Stimulated activated CD4-positive, alpha-beta T cell treated with anti-CD3 and anti-CD28 coated beads, Interleukin-4, amount 100 ng/mL, for 48 hours (primary cell): ENCODE data around the gene VAT1L.

Experiments used
- DNase-seq, 2 donors: peaks; one replicate each; pipeline ENCODE4 v3.0.0-alpha.2; 2020; ENCODE audit warnings: low read depth in 2 of 2

The VAT1L gene

GRCh38 chr16:77782694-77783093 is 5.7 kb upstream of the VAT1L start:
- DNase-seq, result no peak

DNA sequence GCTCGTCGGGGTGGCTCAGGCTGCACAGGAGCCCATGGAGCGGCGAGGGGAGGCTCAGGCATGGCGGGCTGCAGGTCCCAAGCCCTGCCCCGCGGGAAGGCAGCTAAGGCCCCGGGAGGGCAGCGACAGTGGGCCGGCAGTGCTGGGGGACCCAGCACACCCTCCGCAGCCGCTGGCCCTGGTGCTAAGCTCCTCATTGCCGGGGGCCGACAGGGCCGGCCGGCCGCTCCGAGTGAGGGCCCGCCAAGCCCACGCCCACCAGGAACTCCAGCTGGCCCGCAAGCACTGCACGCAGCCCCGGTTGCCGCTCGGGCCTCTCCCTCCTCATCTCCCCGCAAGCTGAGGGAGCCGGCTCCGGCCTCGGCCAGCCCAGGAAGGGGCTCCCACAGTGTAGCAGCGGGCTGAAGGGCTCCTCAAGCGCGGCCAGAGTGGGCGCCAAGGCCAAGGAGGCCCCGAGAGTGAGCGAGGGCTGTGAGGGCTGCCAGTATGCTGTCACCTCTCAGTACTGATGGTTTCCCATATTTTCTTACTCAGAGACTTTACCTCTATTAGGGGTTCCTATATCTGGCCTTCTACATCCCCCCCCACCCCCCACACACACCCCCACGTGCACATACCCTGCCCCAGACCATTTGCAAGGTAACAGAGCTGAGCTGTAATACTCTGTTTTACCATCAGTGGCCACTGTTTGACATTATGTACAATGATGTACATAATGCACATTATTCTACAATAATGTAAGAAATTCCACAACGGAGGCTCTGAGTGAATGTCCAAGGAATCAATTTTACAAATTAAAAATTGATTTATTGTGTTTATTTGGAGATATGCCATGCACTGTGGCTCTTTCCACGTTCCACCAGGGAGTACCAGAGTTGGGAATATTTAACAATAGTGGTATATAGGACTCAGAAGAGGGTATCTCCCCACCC is 3.7 kb upstream of the VAT1L start:
- DNase-seq, result no peak

DNA sequence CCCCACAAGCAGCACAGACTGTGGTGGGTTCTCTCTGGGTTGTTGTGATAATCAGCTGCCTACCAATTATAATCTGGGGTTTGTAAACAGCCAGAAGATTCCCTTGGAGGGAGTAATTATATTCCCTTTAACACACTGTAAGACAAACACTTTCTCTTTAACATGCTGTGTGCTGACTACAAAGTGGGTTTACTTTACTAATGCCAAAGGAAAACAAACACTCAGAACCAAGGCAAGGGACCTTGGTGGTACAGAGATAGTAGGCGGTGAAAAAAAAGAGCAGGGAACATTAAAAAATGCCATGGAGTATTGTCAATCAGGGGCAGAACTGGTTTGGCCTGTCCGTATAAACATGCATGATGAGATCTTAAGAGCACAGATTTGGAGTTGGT is 3.0 kb upstream of the VAT1L start:
- DNase-seq, result no peak

DNA sequence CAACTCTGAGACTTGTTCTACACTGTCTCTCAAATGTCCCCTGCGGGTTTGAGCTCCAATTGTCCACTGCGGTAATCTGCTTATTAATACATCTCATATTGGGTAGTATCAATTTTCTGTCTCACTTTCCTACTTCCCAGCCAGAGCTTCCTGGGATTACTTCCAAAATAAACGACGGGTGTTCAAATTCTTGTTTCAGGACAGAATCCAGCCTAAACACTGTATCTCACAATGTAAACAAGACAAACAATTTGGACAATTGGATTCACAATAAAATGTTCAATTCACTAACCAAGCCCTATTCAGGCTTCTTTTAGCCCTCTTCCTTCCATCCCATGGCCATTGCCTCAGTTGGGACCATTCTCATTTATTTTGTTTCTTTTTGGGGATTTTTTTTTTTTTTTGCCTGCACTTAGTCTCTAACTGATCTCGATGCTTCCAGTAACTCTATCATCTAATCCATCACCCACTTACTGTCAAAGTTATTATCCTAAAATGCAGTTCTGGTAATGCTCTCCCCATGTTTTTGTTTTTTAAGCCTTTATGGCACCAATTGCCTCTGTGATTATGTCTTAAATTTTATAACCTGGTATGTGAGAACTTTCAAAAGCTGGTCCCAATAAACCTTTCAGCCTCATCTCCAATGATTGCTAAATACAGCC is 2.0 kb upstream of the VAT1L start:
- no peak for DNase-seq

DNA sequence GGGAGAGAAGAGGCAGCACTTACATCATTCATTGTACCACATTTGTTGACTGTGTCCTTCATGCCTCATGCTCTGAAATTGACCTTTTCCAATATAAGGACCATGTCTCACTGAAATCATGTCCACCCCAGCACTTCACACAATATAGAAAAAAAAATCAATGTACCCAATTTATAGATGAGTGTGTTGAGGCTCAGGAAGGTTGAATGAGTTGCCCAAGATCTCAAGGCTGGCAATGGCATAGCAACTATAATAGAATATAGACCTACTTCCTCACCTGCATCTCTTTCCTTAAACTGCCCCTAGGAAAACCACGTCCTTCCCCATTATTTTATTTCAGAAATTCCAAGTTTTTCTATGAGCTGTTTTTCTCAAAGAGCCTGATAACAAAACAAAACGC is 912 bp upstream of the VAT1L start:
- DNase-seq, result no peak

DNA sequence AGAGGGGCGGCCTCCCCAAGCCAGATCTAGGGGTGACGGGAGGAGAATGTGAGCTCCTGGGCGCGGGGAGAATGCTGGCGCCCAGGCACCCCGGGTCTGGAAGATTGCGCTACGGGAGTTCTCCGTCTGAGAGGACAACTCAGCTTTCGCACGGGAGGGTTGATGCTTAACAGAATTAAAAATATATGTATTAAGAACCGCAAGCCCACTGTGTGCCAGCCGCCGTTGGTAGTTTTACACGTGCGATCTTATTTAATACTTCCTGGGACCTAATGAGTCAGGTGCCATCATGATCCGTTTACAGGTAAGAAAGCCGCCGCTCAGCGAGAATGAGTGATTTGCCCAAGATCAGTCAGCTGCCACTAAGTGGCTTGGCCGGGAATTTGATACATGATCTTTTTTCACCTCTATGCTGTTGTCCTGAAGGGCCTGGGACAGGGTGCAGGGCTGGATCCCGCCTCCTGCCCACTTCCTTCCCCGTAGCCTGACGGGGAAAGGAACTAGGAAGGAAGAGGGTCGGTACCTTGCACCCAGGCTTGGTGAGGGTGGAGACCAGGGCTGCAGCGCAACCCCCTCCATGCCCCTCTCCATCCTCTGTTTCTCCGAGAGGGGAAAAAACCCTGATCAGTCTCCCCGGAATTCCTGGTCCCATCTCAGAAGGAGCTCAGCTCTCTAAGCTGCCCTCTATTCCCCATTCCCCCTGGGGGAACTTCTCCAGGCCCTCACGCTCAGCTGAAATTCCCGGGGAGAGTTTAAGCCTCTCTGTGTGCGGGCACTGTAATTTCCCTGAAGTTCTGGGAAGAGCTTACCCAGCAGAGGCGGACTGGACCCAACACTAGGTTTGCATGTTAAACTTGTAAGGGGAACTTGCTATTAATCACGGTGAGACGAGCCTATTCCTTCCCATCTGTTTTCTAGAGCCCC is 983 bp downstream of the VAT1L start:
- DNase-seq, result no peak

DNA sequence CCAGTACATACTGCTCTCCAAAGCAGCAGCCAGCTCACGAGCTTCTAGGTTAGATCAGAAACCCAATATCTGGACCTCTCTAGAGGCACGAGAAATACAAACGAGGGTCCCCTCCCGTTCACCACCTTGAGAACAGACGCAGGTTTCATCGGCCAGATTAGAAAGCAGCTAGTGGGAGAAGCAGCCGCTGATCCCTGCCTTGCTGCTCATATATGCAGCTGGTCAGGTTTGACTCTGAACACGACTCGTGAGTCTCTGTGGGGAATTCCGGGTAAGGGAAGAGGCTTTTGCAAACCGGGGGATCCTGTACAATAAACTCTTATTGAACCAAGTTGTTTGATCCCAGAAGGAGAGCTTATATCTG is 1.6 kb downstream of the VAT1L start:
- DNase-seq, result no peak

GRCh38 chr16:77790912-77791311 is 2.5 kb downstream of the VAT1L start:
- no peak for DNase-seq

DNA sequence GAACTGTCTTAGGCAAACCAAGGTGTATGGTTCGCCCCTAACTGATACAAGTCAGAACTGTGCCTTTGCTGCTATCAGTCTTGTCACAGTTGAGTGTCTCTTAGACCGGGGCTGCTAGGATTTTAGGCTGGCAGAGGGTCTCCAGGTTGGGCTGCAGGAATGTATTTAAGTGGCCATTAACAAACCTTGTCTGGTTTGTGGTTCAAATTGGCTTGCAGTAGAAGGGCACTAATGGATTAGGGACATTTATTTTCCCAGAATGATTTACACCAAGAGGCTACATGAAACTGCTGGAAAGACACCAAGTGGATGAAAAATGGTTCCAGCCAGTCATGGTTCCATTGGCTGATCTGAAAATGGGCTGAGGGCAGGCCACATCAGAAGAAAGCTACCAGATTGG is 5.1 kb downstream of the VAT1L start:
- no peak for DNase-seq

- no peak for DNase-seq
Observed at GRCh38 chr16:77794586-77794985, 6.2 kb downstream of the VAT1L start.

GRCh38 chr16:77801817-77802216 is 13.5 kb downstream of the VAT1L start:
- DNase-seq, result no peak

DNA sequence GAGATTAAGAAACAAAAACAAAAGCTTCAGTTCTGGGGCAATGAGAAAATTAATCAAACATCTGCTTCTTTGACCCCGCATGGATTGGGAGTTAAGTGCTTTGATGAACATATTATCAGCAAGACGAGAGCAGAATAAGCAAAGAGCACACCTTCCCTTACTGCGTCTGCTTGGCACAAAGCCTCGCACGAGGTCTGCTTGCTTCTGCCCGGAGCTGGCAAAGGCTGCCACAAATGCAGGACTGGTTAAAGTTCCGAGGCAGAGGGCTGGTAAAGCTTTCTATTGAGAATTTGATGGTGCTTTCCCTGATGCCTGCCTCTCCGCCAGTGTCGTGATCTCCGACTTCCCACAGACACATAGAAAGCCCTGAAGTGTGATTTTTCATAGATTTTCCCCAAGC is 17.0 kb downstream of the VAT1L start:
- no peak for DNase-seq

GRCh38 chr16:77807021-77807420 is 18.7 kb downstream of the VAT1L start:
- no peak for DNase-seq

GRCh38 chr16:77812856-77813500 is 24.6 kb downstream of the VAT1L start:
- no peak for DNase-seq

- DNase-seq, result no peak
Observed at GRCh38 chr16:77816293-77816692, 27.9 kb downstream of the VAT1L start.

DNA sequence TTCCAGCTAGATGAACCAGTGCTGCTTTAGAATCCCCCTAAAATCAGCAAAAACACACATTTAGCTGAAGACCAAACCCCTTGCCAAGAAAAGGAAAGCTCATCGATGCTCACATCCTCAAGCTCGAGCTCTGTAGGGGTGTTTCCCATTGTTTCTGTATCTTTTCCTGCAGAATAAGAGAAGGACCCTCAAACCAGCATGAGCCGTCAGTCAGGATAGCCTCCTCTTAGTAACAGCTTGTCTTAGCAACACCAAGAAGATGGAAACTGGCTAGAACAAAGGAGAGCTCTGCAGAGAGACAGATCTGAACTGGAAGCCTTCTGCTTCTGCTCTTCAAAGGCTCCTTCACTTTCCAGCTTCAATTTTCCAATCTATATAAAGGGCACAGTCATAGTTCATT is 32.0 kb downstream of the VAT1L start:
- no peak for DNase-seq

DNA sequence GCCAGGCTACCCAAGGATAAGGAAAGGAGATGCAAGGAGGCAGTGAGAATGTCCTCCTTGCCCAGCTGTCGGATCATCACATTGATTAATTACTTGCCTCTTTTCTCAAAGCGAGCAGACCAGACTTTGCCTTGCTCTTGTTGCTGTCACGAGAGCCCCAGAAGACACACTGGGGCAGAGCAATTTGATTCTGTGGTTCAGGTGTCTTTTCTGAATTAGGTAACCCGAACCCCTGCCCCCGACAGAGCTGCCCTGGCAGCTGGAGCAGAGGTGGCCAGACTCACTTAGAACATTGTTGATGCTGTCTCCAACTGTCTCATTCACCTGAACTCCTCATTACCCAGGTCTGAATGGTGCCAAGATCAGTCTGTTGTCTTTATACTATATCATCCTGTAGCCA is 34.3 kb downstream of the VAT1L start:
- no peak for DNase-seq

DNA sequence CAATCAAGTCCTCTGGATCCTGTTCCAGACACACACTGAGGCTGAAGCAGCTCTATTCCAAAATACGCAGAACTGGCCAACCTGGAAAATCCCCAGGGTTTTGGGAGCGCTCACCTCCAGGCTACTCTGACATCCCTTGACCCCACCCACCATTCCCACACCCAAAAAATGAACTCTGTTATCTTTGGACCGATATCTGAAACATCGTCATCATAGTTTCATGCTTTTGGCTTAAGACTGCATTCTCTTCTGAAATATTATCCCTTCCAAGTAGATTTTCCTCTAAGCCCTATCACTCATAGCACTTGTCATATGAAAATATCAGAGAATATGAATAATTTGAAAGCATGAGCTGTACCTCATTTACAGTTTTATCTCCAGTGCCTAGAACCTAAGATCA is 34.7 kb downstream of the VAT1L start:
- no peak for DNase-seq

GRCh38 chr16:77825196-77825595 is 36.8 kb downstream of the VAT1L start:
- DNase-seq, result no peak

- DNase-seq, result no peak
Observed at GRCh38 chr16:77827032-77827431, 38.7 kb downstream of the VAT1L start.

DNA sequence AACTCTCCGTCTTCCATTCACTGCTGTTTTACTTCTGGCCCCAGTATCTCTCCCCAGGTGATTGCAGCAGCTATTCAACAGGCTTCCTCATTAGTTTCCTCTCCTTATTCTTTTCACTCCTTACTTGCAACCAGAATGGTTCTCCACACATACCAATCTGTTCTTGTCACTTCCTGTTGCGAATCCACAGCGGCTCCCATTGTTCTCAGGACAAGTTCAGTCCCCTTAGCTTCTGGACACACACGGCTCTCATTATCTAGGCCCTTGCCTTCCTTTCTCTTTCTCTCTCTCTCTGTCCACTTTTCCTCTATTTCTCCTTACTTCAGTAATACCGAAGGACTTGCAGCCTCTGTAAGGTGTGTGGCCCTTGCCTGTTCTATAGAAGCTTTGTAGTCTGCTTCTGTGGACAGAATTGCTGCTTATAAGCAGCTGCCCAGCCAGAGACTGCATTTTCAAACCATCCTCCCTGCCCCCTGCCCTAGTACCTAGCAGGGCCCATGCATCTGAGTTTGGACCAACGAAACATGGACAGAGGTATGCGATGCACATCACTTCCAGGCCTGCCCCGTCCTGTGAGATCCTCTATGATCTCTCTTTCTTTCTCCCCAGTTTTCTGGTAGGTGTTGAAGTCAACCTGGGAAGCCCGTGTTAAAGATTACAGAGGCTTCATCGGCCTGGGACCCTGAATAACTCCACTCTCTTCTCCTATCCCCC is 45.7 kb downstream of the VAT1L start:
- DNase-seq, result no peak
